HG03108 (cell line): ENCODE measurements around the gene ANKRD33B.
A peak's percentile ranks its signal among the peaks of the same experiment; 100 is the strongest.

Source experiments
- ATAC-seq: cut with Tn5 transposase; IDR thresholded peaks from one replicate; pipeline ENCODE4 v1.9.1; 2021; ENCODE audit warnings: moderate library complexity; ENCODE audit not compliant: unreplicated experiment

The ANKRD33B gene

GRCh38 chr5:10577371-10578292, 13.8 kb downstream of the ANKRD33B start:
- peak; percentile 38 for ATAC-seq

- ATAC-seq: no peak
Observed at GRCh38 chr5:10578293-10578665, 14.4 kb downstream of the ANKRD33B start.

- peak; percentile 44 for ATAC-seq
Observed at GRCh38 chr5:10578869-10579268, 15.0 kb downstream of the ANKRD33B start.

GRCh38 chr5:10579536-10580521, 16.0 kb downstream of the ANKRD33B start:
- ATAC-seq: peak; percentile 22

- ATAC-seq: no peak
Observed at GRCh38 chr5:10580531-10581423, 16.9 kb downstream of the ANKRD33B start.

- ATAC-seq: no peak
Observed at GRCh38 chr5:10581424-10581748, 17.5 kb downstream of the ANKRD33B start.

- no peak for ATAC-seq
Observed at GRCh38 chr5:10581867-10582511, 18.1 kb downstream of the ANKRD33B start.

- no peak for ATAC-seq
Observed at GRCh38 chr5:10582512-10582897, 18.6 kb downstream of the ANKRD33B start.

- no peak for ATAC-seq
Observed at GRCh38 chr5:10583663-10584572, 20.0 kb downstream of the ANKRD33B start.

- no peak for ATAC-seq
Observed at GRCh38 chr5:10584714-10585517, 21.0 kb downstream of the ANKRD33B start.

- no peak for ATAC-seq
Observed at GRCh38 chr5:10585518-10585915, 21.6 kb downstream of the ANKRD33B start.

- no peak for ATAC-seq
Observed at GRCh38 chr5:10586008-10586407, 22.1 kb downstream of the ANKRD33B start.

GRCh38 chr5:10586555-10586954, 22.7 kb downstream of the ANKRD33B start:
- no peak for ATAC-seq

GRCh38 chr5:10588109-10588775, 24.4 kb downstream of the ANKRD33B start:
- ATAC-seq: no peak

- no peak for ATAC-seq
Observed at GRCh38 chr5:10588779-10589447, 25.0 kb downstream of the ANKRD33B start.

GRCh38 chr5:10590226-10590999, 26.5 kb downstream of the ANKRD33B start:
- ATAC-seq: peak; percentile 30
